GM23248 (cell line): ENCODE data around the gene PHYKPL. TPM values are rescaled to one million over a fixed set of nuclear protein-coding genes. Genes with fewer than 3 reads are reported as not detected.

ENCODE experiments used
- DNase-seq: peaks from one replicate; pipeline ENCODE4 v3.0.0-alpha.2; 2015
- H2AFZ ChIP-seq: fragments of 200-600 bp; sonication (generic); 2 replicates; pipeline ENCODE4 v1.6.1; 2016; ENCODE audit warnings: antibody characterized with exemption
- H3F3A ChIP-seq: fragments of 200-600 bp; sonication (generic); 2 replicates; pipeline ENCODE4 v1.6.1; 2016; ENCODE audit warnings: mild to moderate bottlenecking, antibody characterized with exemption, mixed run types; ENCODE audit not compliant: insufficient read depth
- H3K27ac ChIP-seq: fragments of 200-600 bp; sonication (generic); 2 replicates; pipeline ENCODE4 v1.5.1; 2016; ENCODE audit warnings: mild to moderate bottlenecking
- H3K27me3 ChIP-seq: fragments of 200-600 bp; sonication (generic); replicated peaks from 2 replicates; pipeline ENCODE4 v1.6.1; 2016; ENCODE audit warnings: mild to moderate bottlenecking; ENCODE audit not compliant: insufficient read depth
- H3K36me3 ChIP-seq: fragments of 200-600 bp; sonication (generic); 2 replicates; pipeline ENCODE4 v1.6.1; 2016; ENCODE audit warnings: low read depth, mild to moderate bottlenecking
- H3K4me1 ChIP-seq: fragments of 200-600 bp; sonication (generic); 2 replicates; pipeline ENCODE4 v1.6.1; 2016; ENCODE audit warnings: mild to moderate bottlenecking; ENCODE audit not compliant: insufficient read depth
- H3K4me2 ChIP-seq: fragments of 200-600 bp; sonication (generic); one replicate; pipeline ENCODE4 v1.6.1; 2016; ENCODE audit warnings: mild to moderate bottlenecking; ENCODE audit not compliant: unreplicated experiment
- H3K4me3 ChIP-seq: fragments of 200-600 bp; sonication (generic); 2 replicates; pipeline ENCODE4 v1.5.1; 2016; ENCODE audit warnings: mild to moderate bottlenecking
- H3K79me2 ChIP-seq: fragments of 200-600 bp; sonication (generic); 2 replicates; pipeline ENCODE4 v1.6.1; 2016; ENCODE audit warnings: mild to moderate bottlenecking; ENCODE audit not compliant: insufficient read depth
- H3K9ac ChIP-seq: fragments of 200-600 bp; sonication (generic); 2 replicates; pipeline ENCODE4 v1.6.1; 2016; ENCODE audit warnings: mild to moderate bottlenecking
- H3K9me2 ChIP-seq: fragments of 200-600 bp; sonication (generic); 2 replicates; pipeline ENCODE4 v1.6.1; 2016; ENCODE audit warnings: mixed run types, mild to moderate bottlenecking, moderate library complexity; ENCODE audit not compliant: insufficient read depth
- H3K9me3 ChIP-seq: fragments of 200-600 bp; sonication (generic); one replicate; pipeline ENCODE4 v1.6.1; 2017; ENCODE audit warnings: low read depth
- H4K20me1 ChIP-seq: fragments of 200-600 bp; sonication (generic); 2 replicates; pipeline ENCODE4 v1.6.0; 2016; ENCODE audit not compliant: insufficient read depth
- EZH2 ChIP-seq: fragments of 200-600 bp; sonication (generic); IDR thresholded peaks from 2 replicates; pipeline ENCODE4 v1.6.1; 2018; ENCODE audit warnings: antibody characterized with exemption, mild to moderate bottlenecking; ENCODE audit not compliant: insufficient read depth, poor library complexity, severe bottlenecking
- EZH2phosphoT487 ChIP-seq: fragments of 200-600 bp; sonication (generic); IDR thresholded peaks from 2 replicates; pipeline ENCODE4 v1.6.1; 2018; ENCODE audit warnings: antibody characterized with exemption, moderate library complexity, mild to moderate bottlenecking, low read depth; ENCODE audit not compliant: insufficient read depth
- WGBS, 2 experiments: methylation state at CpG; one replicate each; pipeline ENCODE4 v1.1.6; 2015 to 2017; ENCODE audit warnings: low lambda C conversion rate in 2 of 2, low coverage in 1 of 2; ENCODE audit errors: missing lambda C conversion rate in 2 of 2; 5-methylcytosine and 5-hydroxymethylcytosine counted together
- in situ Hi-C: fragments of 300-500 bp; cut with MboI; formaldehyde crosslinking; loops from 2 replicates; pipeline ENCODE4 v1.15.0; 2020
- polyA plus RNA-seq: library from polyadenylated mRNA; unstranded; fragments of >200 nt; fragmentation: Nextera tagmentation; extraction: Ambion mirVana; gene quantifications from 2 replicates; pipeline ENCODE4 v1.2.1, GENCODE V29; 2016
- total RNA-seq: library from RNA; depleted of rRNA; stranded (reverse); fragments of >200 nt; shearing (Covaris generic); gene quantifications from 2 replicates; pipeline ENCODE4 v1.2.3, GENCODE V29; 2014

PHYKPL gene
- total and polyA plus RNA-seq, 2 experiments from 2014 or later, result 22.9 to 28.9 TPM

- Histone ChIP-seq H3K4me2 (no peak overlapping the region), H3K9ac (no peak overlapping the region), H3K27ac (no peak overlapping the region), H3K4me1 (no peaks in the 10 kb centered on the region), H3K9me3 (no peaks in the 10 kb centered on the region), H3F3A (no peaks in the 10 kb centered on the region), H3K79me2 (no peaks in the 10 kb centered on the region), H3K36me3 (no peaks in the 10 kb centered on the region), H4K20me1 (no peaks in the 10 kb centered on the region), H2AFZ (no peak overlapping the region), H3K9me2 (no peaks in the 10 kb centered on the region), H3K27me3 (no peaks in the 10 kb centered on the region), H3K4me3 (no peak overlapping the region)
- no peak for TF ChIP-seq EZH2
- TF ChIP-seq EZH2phosphoT487, result no peak
- no peak for DNase-seq
- in situ Hi-C loops, result loop anchor here (25.0 kb wide), 1 partner anchor 562 kb away; the partner anchor contains the start of gene B4GALT7
- WGBS, 2 experiments, result 54 to 59% methylated on average over 3 of the region's 3 CpGs
Observed at GRCh38 chr5:178174456-178174855, 58.1 kb downstream of the PHYKPL start.

- Histone ChIP-seq H2AFZ (no peak overlapping the region), H3K79me2 (no peaks in the 10 kb centered on the region), H3K9me2 (no peaks in the 10 kb centered on the region), H3K27me3 (0 out of 2 replicates have a peak, but pooled peaks cover 2% of the 10 kb centered on the region), H3K4me1 (no peaks in the 10 kb centered on the region), H3K4me2 (no peak overlapping the region), H3F3A (no peaks in the 10 kb centered on the region), H3K36me3 (no peaks in the 10 kb centered on the region), H4K20me1 (no peaks in the 10 kb centered on the region), H3K9me3 (no peaks in the 10 kb centered on the region), H3K27ac (no peak overlapping the region), H3K4me3 (no peak overlapping the region), H3K9ac (no peak overlapping the region)
- TF ChIP-seq EZH2phosphoT487, result no peak
- TF ChIP-seq EZH2, result no peak
- 51 to 60% methylated on average over 2 of the region's 2 CpGs for WGBS, 2 experiments
- in situ Hi-C loops, result loop anchor here (25.0 kb wide), 1 partner anchor 558 kb away; the partner anchor contains the start of gene B4GALT7
- no peak for DNase-seq
Observed at GRCh38 chr5:178170455-178170854, 62.1 kb downstream of the PHYKPL start.

- Histone ChIP-seq H3K9me2 (no peaks in the 10 kb centered on the region), H3K36me3 (no peaks in the 10 kb centered on the region), H3K79me2 (no peaks in the 10 kb centered on the region), H3K27me3 (peaks cover 8% of the 10 kb centered on the region; the same call in 1 of the 2 replicates), H2AFZ (peak overlapping the region; percentile 30; the same call in 1 of the 2 replicates), H3K9ac (no peak overlapping the region), H3K4me1 (no peaks in the 10 kb centered on the region), H3F3A (no peaks in the 10 kb centered on the region), H3K4me3 (no peak overlapping the region), H3K27ac (no peak overlapping the region), H4K20me1 (no peaks in the 10 kb centered on the region), H3K4me2 (peak overlapping the region; percentile 9), H3K9me3 (no peaks in the 10 kb centered on the region)
- TF ChIP-seq EZH2phosphoT487 (no peak), EZH2 (no peak)
- no peak for DNase-seq
- in situ Hi-C loops, result loop anchor here (25.0 kb wide), 1 partner anchor 553 kb away; the partner anchor contains the start of gene B4GALT7
- WGBS, 2 experiments, result 46 to 55% methylated on average over 30 to 36 of the region's 38 CpGs
Observed at GRCh38 chr5:178165581-178165980, 67.0 kb downstream of the PHYKPL start.

DNA sequence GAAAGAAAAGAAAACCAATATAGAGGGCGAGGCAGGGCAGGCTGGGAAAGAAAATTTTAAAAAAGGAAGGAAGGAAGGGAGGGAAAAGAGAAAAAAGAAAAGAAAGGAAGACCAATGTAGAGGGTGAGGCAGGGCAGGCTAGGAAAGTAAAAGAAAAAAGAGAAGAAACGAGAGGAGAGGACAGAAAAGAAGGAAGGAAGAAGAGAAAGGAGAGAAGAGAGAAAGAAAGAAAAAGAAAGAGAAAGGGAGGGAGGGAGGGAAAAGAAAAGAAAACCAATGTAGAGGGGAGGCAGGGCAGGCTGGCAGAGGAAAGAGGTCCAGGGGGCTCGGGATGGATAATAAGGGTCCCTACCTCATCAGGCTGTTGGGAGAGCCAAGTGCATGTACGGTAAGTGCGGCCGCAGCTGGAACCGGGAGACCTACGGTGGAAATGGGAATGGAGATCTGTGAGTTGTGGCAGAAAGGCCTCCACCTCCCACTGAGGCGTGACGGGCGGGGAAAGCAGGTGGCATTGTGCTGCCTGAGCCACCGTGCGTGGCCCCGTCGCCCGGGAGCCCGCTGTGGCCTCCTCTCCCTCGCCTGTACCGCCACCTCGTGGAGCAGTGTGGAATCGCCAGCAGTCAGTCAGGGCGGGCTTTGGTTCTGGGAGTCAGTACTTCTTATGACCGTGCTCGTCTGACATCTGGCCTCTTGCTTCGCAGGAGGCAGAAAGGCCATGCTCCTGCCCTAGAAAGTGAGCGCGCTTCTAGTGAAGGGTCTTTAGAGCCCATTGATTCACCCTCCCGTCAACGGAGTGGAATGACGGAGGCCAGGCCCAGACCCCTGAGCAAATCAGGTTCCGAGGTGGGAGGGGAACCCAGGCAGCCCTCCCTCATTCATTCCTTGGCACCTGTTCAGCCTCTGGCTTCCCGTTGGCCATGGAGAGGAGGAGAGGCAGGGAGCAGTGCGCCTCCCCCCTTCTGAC lies 68.5 kb downstream of the PHYKPL start:
- peaks cover 8% of the 10 kb centered on the region; the same call in 1 of the 2 replicates for H3K27me3 ChIP-seq
- no peak for TF ChIP-seq EZH2phosphoT487
- no peak for TF ChIP-seq EZH2
- DNase-seq, result peak; percentile 79
- in situ Hi-C loops, result loop anchor here (5.0 to 25.0 kb wide), 2 partner anchors 87 to 552 kb away; partner anchors contain the start of gene B4GALT7
- no peaks in the 10 kb centered on the region for H3K36me3 ChIP-seq
- peak overlapping the region; percentile 37; the same call in 1 of the 2 replicates for H3K4me3 ChIP-seq
- H3K79me2 ChIP-seq, result no peaks in the 10 kb centered on the region
- H3K9ac ChIP-seq, result no peak overlapping the region
- H3K27ac ChIP-seq, result no peak overlapping the region
- no peaks in the 10 kb centered on the region for H4K20me1 ChIP-seq
- WGBS, 2 experiments, result 9 to 10% methylated on average over 31 to 33 of the region's 33 CpGs
- H3K4me2 ChIP-seq, result peak overlapping the region; percentile 65
- H2AFZ ChIP-seq, result peak overlapping the region; percentile 63
- no peaks in the 10 kb centered on the region for H3K4me1 ChIP-seq
- no peaks in the 10 kb centered on the region for H3K9me3 ChIP-seq
- no peaks in the 10 kb centered on the region for H3F3A ChIP-seq
- no peaks in the 10 kb centered on the region for H3K9me2 ChIP-seq
